ENCODE results near the gene SLX4IP.

Gene SLX4IP

DNA sequence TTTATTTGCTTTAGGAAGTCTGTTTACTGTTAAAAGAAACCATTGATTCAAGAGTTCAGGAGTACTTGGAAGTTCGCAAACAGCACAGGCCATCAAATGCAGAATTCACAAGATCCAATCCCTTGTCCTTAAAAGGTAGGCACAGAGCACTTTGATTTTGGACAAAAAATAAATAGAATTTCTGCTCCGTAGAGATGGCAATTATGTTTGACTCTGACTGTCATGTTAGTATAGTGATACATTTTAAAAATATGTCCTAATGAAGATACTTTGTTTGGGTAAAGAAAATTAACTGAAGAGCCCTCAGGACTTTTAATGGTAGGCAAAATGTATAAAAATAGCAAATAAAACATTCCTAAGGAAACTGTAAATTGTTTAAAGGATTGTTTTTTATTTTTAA, 125.6 kb downstream of the SLX4IP start:
- Histone ChIP-seq H3K4me3 (replicated peaks; ENCODE audit: insufficient read depth, low read length) (no peak overlapping the region), H3K27me3 (ENCODE audit: insufficient read depth, poor library complexity, severe bottlenecking) (no peaks in the 10 kb centered on the region), H3K27ac (replicated peaks) (no peak overlapping the region)
- TF ChIP-seq GABPA (IDR thresholded peaks at IDR 0.05; ENCODE audit: low read depth) (no peak), POLR2AphosphoS5 (IDR thresholded peaks at IDR 0.05; ENCODE audit: low read depth) (no peak), SPI1 (IDR thresholded peaks at IDR 0.05; ENCODE audit: borderline replicate concordance, low read depth) (no peak), REST (IDR thresholded peaks at IDR 0.05; ENCODE audit: insufficient replicate concordance, low read depth) (no peak)
- TF ChIP-seq, protein P1, sequence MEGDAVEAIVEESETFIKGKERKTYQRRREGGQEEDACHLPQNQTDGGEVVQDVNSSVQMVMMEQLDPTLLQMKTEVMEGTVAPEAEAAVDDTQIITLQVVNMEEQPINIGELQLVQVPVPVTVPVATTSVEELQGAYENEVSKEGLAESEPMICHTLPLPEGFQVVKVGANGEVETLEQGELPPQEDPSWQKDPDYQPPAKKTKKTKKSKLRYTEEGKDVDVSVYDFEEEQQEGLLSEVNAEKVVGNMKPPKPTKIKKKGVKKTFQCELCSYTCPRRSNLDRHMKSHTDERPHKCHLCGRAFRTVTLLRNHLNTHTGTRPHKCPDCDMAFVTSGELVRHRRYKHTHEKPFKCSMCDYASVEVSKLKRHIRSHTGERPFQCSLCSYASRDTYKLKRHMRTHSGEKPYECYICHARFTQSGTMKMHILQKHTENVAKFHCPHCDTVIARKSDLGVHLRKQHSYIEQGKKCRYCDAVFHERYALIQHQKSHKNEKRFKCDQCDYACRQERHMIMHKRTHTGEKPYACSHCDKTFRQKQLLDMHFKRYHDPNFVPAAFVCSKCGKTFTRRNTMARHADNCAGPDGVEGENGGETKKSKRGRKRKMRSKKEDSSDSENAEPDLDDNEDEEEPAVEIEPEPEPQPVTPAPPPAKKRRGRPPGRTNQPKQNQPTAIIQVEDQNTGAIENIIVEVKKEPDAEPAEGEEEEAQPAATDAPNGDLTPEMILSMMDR (IDR thresholded peaks at IDR 0.05; ENCODE audit: insufficient read depth, low read length) = no peak
- DNase-seq (ENCODE audit: low read depth in 1 of 2, low spot score in 1 of 2) = no peak

DNA sequence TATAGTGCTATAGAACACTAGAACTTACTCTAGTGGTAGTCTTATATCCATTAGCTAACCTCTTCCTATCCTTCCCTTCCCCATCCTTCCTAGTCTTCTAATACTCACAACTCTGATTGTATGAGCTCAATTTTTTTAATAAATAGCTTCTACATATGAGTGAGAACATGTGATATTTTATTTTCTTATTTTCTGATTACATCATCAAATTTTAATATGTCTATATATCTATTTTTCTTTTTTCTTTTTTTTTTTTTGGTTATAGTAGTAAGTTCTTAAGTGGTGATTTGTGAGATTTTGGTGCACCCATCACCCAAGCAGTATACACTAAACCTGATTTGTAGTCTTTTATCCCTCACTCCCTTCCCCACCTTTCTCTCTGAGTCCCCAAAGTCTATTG, 126.2 kb downstream of the SLX4IP start:
- TF ChIP-seq, protein P1 (IDR thresholded peaks at IDR 0.05; ENCODE audit: insufficient read depth, low read length) = no peak
- no peak for TF ChIP-seq REST (IDR thresholded peaks at IDR 0.05; ENCODE audit: insufficient replicate concordance, low read depth)
- no peak for TF ChIP-seq POLR2AphosphoS5 (IDR thresholded peaks at IDR 0.05; ENCODE audit: low read depth)
- no peak for TF ChIP-seq GABPA (IDR thresholded peaks at IDR 0.05; ENCODE audit: low read depth)
- no peak for TF ChIP-seq SPI1 (IDR thresholded peaks at IDR 0.05; ENCODE audit: borderline replicate concordance, low read depth)
- no peak overlapping the region for H3K27ac ChIP-seq (replicated peaks)
- no peak overlapping the region for H3K4me3 ChIP-seq (replicated peaks; ENCODE audit: insufficient read depth, low read length)
- H3K27me3 ChIP-seq (ENCODE audit: insufficient read depth, poor library complexity, severe bottlenecking) = no peaks in the 10 kb centered on the region
- DNase-seq (ENCODE audit: low read depth in 1 of 2, low spot score in 1 of 2) = no peak

GRCh38 chr20:10562899-10563298, 127.8 kb downstream of the SLX4IP start:
- Histone ChIP-seq H3K4me3 (replicated peaks; ENCODE audit: insufficient read depth, low read length) (no peak overlapping the region), H3K27ac (replicated peaks) (no peak overlapping the region), H3K27me3 (ENCODE audit: insufficient read depth, poor library complexity, severe bottlenecking) (no peaks in the 10 kb centered on the region)
- TF ChIP-seq GABPA (IDR thresholded peaks at IDR 0.05; ENCODE audit: low read depth) (no peak), SPI1 (IDR thresholded peaks at IDR 0.05; ENCODE audit: borderline replicate concordance, low read depth) (no peak), REST (IDR thresholded peaks at IDR 0.05; ENCODE audit: insufficient replicate concordance, low read depth) (no peak), POLR2AphosphoS5 (IDR thresholded peaks at IDR 0.05; ENCODE audit: low read depth) (no peak)
- TF ChIP-seq, protein P1 (IDR thresholded peaks at IDR 0.05; ENCODE audit: insufficient read depth, low read length) = no peak
- no peak for DNase-seq (ENCODE audit: low read depth in 1 of 2, low spot score in 1 of 2)
